ENCODE data around the gene EPB41L1. TPM values are rescaled to one million over a fixed set of nuclear protein-coding genes. Genes with fewer than 3 reads are reported as not detected.

Gene EPB41L1
- total RNA-seq, 1 donor, result 9.1 TPM

GRCh38 chr20:36275011-36275410, 120.5 kb downstream of the EPB41L1 start:
- no peak for DNase-seq (ENCODE audit: low read depth)
- no peak for TF ChIP-seq CTCF (IDR thresholded peaks at IDR 0.05; ENCODE audit: insufficient read depth, low read depth, low read length)
- no peak overlapping the region for H3K4me3 ChIP-seq (ENCODE audit: low read depth, low read length)

- H3K4me3 ChIP-seq (ENCODE audit: low read depth, low read length), result no peak overlapping the region
- DNase-seq (ENCODE audit: low read depth), result no peak
- no peak for TF ChIP-seq CTCF (IDR thresholded peaks at IDR 0.05; ENCODE audit: insufficient read depth, low read depth, low read length)
Observed at GRCh38 chr20:36275441-36276189, 121.1 kb downstream of the EPB41L1 start.

- H3K4me3 ChIP-seq (ENCODE audit: low read depth, low read length), result no peak overlapping the region
- no peak for TF ChIP-seq CTCF (IDR thresholded peaks at IDR 0.05; ENCODE audit: insufficient read depth, low read depth, low read length)
- DNase-seq (ENCODE audit: low read depth), result no peak
Observed at GRCh38 chr20:36277546-36277945, 123.0 kb downstream of the EPB41L1 start.

- TF ChIP-seq CTCF (IDR thresholded peaks at IDR 0.05; ENCODE audit: insufficient read depth, low read depth, low read length), result no peak
- H3K4me3 ChIP-seq (ENCODE audit: low read depth, low read length), result no peak overlapping the region
- DNase-seq (ENCODE audit: low read depth), result no peak
Observed at GRCh38 chr20:36279362-36279761, 124.8 kb downstream of the EPB41L1 start.

GRCh38 chr20:36279776-36280175, 125.2 kb downstream of the EPB41L1 start:
- no peak for DNase-seq (ENCODE audit: low read depth)
- H3K4me3 ChIP-seq (ENCODE audit: low read depth, low read length), result no peak overlapping the region
- no peak for TF ChIP-seq CTCF (IDR thresholded peaks at IDR 0.05; ENCODE audit: insufficient read depth, low read depth, low read length)

- no peak overlapping the region for H3K4me3 ChIP-seq (ENCODE audit: low read depth, low read length)
- TF ChIP-seq CTCF (IDR thresholded peaks at IDR 0.05; ENCODE audit: insufficient read depth, low read depth, low read length), result no peak
- DNase-seq (ENCODE audit: low read depth), result no peak
Observed at GRCh38 chr20:36281785-36282380, 127.3 kb downstream of the EPB41L1 start.

Other genes starting within 250 kb of the EPB41L1 start
- 41.0 and 92.1 TPM in 2 replicates for gene SCAND1, start 200.2 kb upstream of the EPB41L1 start, total RNA-seq
- gene CNBD2, start 186.2 kb upstream of the EPB41L1 start, total RNA-seq, result 1.7 and 4.5 TPM in 2 replicates
- gene AAR2, start 81.7 kb downstream of the EPB41L1 start, total RNA-seq, result 23.7 and 27.7 TPM in 2 replicates
- gene DLGAP4, start 151.6 kb downstream of the EPB41L1 start, total RNA-seq, result 13.5 and 15.5 TPM in 2 replicates

All from fibroblast of villous mesenchyme (primary cell).